GM20000 (cell line): ENCODE measurements around the gene ZBTB7B.

Experiments used
- DNase-seq: peaks from one replicate; pipeline ENCODE4 v3.0.0; 2012; ENCODE audit warnings: low spot score
- CTCF ChIP-seq: IDR thresholded peaks from 2 replicates; pipeline ENCODE4 v1.5.1; 2012; ENCODE audit warnings: mild to moderate bottlenecking, control low read depth; ENCODE audit errors: extremely low read depth, missing control alignments

ZBTB7B gene

GRCh38 chr1:155032886-155033285, 30.3 kb downstream of the ZBTB7B start:
- no peak for TF ChIP-seq CTCF
- no peak for DNase-seq

DNA sequence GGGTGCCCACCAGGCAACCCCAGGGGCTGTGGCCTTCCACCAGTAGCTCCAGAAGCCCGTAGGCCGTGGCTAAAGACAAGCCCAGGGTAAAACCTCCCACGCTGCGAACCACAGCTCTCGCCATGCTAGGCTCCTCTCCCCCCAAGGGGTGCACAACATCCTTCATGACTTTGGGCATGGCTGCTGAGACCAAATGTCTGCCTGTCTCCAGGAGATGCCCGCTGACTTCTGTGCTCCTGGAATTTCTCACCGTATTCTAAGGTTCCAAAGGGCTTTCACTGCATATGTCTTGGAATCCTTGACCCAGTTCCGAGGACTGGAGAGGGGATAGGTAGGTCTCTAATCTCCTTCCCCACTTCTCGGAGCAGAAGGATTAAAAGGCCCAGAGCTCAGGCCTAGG, 30.9 kb downstream of the ZBTB7B start, which contains the start of the genes DCST1 and DCST2:
Gene DCST1 (plus strand): TSS at position 301 of the 400 bp plus-strand sequence. CDS start 213 bp downstream, outside the sequence.
Gene DCST2 (minus strand): TSS at position 258 of the 400 bp plus-strand sequence. CDS start 80 bp downstream, at position 178.
- DNase-seq: no peak
- no peak for TF ChIP-seq CTCF

DNA sequence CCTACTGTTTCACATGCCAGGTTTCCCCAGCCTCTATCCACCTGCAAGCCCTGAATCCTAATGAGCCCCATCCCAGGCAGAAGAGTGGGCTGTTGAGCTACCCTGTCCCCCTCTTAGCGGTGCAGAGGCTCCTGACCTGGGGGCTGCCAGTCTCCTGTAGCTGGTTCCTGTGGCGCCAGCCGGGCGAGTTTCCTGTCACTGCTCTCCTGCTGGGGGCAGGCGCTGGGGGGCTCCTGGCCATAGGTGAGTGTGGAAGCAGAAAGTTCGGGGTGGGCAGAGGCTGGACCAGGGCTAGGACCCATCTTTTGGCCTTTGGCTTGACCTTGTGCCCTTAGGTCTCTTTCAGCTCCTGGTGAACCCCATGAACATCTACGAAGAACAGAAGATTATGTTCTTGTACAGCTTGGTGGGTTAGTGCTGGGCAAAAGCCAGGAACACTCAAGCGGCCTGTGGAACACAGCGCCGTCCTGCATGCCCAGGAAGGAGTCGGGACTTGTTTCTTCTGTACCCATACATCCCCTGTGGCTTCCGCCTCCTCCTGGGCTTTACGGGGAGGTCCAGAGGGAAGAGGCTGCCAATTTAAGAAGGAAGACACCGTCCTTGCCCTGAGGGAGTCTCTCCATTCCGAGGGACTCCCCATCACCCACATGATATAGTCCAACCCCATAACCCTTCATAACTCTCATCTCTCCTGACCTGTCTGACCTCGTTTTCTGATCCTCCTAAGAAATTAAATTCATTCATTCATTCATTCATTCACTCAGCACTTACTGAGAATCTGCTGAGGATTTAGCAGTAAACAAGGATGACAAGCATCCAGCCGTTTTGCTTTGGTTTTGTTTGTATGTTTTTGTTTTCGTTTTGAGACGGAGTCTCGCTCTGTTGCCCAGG, 32.0 kb downstream of the ZBTB7B start:
- no peak for TF ChIP-seq CTCF
- DNase-seq: no peak

DNA sequence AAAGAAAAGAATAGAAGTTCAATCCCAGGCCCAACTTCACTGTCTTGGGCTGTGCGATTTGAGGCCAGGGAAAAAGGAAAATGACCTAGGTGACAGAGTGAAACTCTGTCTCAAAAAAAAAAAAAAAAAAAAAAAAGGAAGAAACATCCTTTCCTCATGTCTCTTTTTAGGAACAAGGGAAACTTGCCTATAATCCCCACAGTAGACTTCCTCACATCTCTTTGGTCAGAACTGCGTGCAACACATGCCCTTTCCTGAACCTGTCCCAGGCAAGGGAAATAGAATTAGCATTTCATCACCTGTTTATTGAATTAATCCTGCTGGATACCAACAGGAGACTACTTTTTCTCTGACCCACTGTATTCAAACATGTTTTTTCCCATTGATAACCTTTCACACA, 33.3 kb downstream of the ZBTB7B start:
- TF ChIP-seq CTCF: no peak
- DNase-seq: no peak

DNA sequence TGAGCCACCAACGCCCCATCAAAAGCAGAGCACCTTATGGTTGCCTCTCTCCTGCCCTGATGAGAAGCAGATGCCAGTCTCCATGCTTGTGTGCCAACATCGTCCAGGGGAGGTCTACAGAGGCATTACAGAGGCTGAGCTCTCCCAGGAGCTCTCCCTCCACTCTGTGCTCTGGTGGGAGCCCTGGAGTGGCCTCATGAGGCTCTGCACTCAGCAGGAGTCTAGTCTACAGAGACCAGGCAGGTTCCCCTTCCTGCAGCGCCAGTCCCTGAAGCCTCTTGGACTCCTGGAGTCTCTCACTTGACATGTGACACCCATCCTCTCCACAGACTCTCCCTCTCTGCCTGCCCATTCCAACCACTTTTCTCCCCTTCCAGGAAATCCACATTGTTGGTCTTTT, 34.4 kb downstream of the ZBTB7B start:
- DNase-seq: no peak
- TF ChIP-seq CTCF: no peak

DNA sequence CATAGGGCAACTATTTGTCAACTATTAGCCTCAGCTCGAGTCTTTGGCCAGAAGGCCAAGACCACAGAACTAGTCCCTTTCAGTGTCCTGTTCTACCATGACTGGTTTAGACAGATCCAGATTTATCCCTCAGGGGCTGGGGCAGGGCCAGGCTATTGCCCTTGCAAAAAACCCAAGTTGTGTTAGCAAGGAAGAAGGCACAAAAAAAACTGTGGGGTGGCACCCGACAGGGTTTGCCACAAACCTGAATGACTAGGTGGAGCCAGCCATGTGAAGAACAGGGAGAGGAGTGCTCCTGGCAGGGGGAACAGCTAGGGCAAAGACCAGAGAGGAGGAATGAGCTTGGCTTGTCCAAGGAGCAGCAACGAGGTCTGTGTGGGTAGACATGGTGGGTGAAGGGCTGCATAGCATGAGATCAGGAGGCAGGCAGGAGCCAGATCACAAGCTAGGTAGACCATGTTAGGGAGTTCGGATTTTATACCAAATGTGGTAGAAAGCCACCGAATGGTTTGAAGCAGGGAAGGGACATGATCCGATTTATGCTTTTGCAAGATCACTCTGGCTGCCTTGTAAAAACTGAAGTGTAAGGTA, 35.3 kb downstream of the ZBTB7B start:
- TF ChIP-seq CTCF: no peak
- no peak for DNase-seq
